H1 (cell line): ENCODE results near the gene KRT8. TPM values are rescaled to one million over a fixed set of nuclear protein-coding genes. Genes with fewer than 3 reads are reported as not detected.

Experiments
- ASH2L ChIP-seq: fragments of 200-600, 300-600 bp; sonication (generic); IDR thresholded peaks from one replicate; pipeline ENCODE4 v1.7.1; 2017; ENCODE audit warnings: low read length
- CHD2 ChIP-seq: IDR thresholded peaks from 2 replicates; pipeline ENCODE4 v1.6.1; 2012; ENCODE audit warnings: low read length, improper control_type of control experiment
- HDAC2 ChIP-seq, 2 experiments: fragments of 300-600 bp in 1 of 2; sonication (generic) in 1 of 2; IDR thresholded peaks; 2 replicates each; pipeline ENCODE4 v1.6.1; 2011 to 2012; ENCODE audit warnings: low read depth in 2 of 2, low read length in 2 of 2, mild to moderate bottlenecking in 2 of 2, moderate library complexity in 2 of 2, borderline replicate concordance in 1 of 2, inconsistent platforms in 1 of 2
- JUN ChIP-seq: IDR thresholded peaks from 2 replicates; pipeline ENCODE4 v1.6.1; 2011; ENCODE audit warnings: low read depth, mild to moderate bottlenecking, improper control_type of control experiment, low read length
- MAFK ChIP-seq: IDR thresholded peaks from 2 replicates; pipeline ENCODE4 v1.6.1; 2012; ENCODE audit warnings: low read depth, mild to moderate bottlenecking, improper control_type of control experiment, low read length
- SP2 ChIP-seq: IDR thresholded peaks from 2 replicates; pipeline ENCODE4 v1.6.1; 2012; ENCODE audit warnings: mild to moderate bottlenecking, low read length, inconsistent platforms
- TAF1 ChIP-seq: IDR thresholded peaks from 2 replicates; pipeline ENCODE4 v1.6.1; 2011; ENCODE audit warnings: mild to moderate bottlenecking, low read depth, low read length
- USF2 ChIP-seq: IDR thresholded peaks from 2 replicates; pipeline ENCODE4 v1.6.1; 2011; ENCODE audit warnings: low read length, improper control_type of control experiment
- polyA plus RNA-seq, 7 experiments: library from polyadenylated mRNA; depleted of rRNA in 3 of 7; stranded (reverse) in 5 of 7; unstranded in 2 of 7; fragments of >200 nt in 5 of 7; fragments of 200-250 nt in 2 of 7; gene quantifications; 1 replicate in 5 of 7; 2 replicates in 1 of 7; 4 replicates in 1 of 7; pipeline versions ENCODE4 v1.2.1 to v1.2.3, GENCODE V29; 2011 to 2013; ENCODE audit warnings: missing spikeins in 2 of 7, mixed read lengths in 2 of 7
- total RNA-seq: library from RNA; stranded (reverse); fragmentation: NEBNext Ultra II Directional; extraction: Animal tissue kit (Norgen Biotek cat#: 25700); gene quantifications from 2 replicates; pipeline ENCODE4 v1.2.1, GENCODE V29; 2021

The KRT8 gene
- total and polyA plus RNA-seq, 2 of the 8 experiments (the other 6 are each of a cell fraction or from before 2014, with no cell fraction given): 280 to 290 TPM

GRCh38 chr12:52921488-52922165, 16.8 kb upstream of the KRT8 start (continued):
- no peak for TF ChIP-seq SP2
- no peak for TF ChIP-seq JUN
- TF ChIP-seq CHD2: no peak
- TF ChIP-seq HDAC2 (IDR thresholded peaks at IDR 0.05; ENCODE audit: borderline replicate concordance in 1 of 2, low read depth in 2 of 2, low read length in 2 of 2): no peak
- TF ChIP-seq USF2: no peak
- TF ChIP-seq ASH2L: no peak
- no peak for TF ChIP-seq MAFK
- no peak for TF ChIP-seq TAF1
